GM23338 (cell line): ENCODE data around the gene PPP1R3A. TPM values are rescaled to one million over a fixed set of nuclear protein-coding genes. Genes with fewer than 3 reads are reported as not detected.

Experiments
- ATAC-seq: fragments of 200-7000 bp; cut with Tn5 transposase; 3 replicates; pipeline ENCODE4 v1.9.1; 2020
- DNase-seq: peaks from one replicate; pipeline ENCODE4 v3.0.0-alpha.2; 2015; ENCODE audit warnings: low spot score
- H2AFZ ChIP-seq: fragments of 200-600 bp; sonication (generic); 2 replicates; pipeline ENCODE4 v1.8.0; 2016; ENCODE audit warnings: antibody characterized with exemption, mild to moderate bottlenecking, moderate library complexity
- H3F3A ChIP-seq: fragments of 200-600 bp; sonication (generic); replicated peaks from 2 replicates; pipeline ENCODE4 v1.8.0; 2017; ENCODE audit warnings: antibody characterized with exemption, mixed run types, low read depth
- H3K27ac ChIP-seq: fragments of 200-600 bp; sonication (generic); 2 replicates; pipeline ENCODE4 v1.6.1; 2016; ENCODE audit warnings: low read depth
- H3K27me3 ChIP-seq: fragments of 200-600 bp; sonication (generic); 2 replicates; pipeline ENCODE4 v1.8.0; 2016; ENCODE audit warnings: mild to moderate bottlenecking, mixed run types, moderate library complexity; ENCODE audit not compliant: insufficient read depth
- H3K36me3 ChIP-seq: fragments of 200-600 bp; sonication (generic); 2 replicates; pipeline ENCODE4 v1.8.0; 2016; ENCODE audit warnings: mild to moderate bottlenecking; ENCODE audit not compliant: insufficient read depth
- H3K4me1 ChIP-seq: fragments of 200-600 bp; sonication (generic); 2 replicates; pipeline ENCODE4 v1.8.0; 2016; ENCODE audit warnings: mild to moderate bottlenecking, moderate library complexity; ENCODE audit not compliant: insufficient read depth
- H3K4me2 ChIP-seq: fragments of 200-600 bp; sonication (generic); 2 replicates; pipeline ENCODE4 v1.7.1; 2017; ENCODE audit warnings: mixed run types
- H3K4me3 ChIP-seq: fragments of 200-600 bp; sonication (generic); 2 replicates; pipeline ENCODE4 v1.6.1; 2016; ENCODE audit warnings: mixed run types
- H3K79me2 ChIP-seq: fragments of 200-600 bp; sonication (generic); replicated peaks from 2 replicates; pipeline ENCODE4 v1.8.0; 2017; ENCODE audit warnings: mild to moderate bottlenecking; ENCODE audit not compliant: insufficient read depth
- H3K9me2 ChIP-seq: fragments of 200-600 bp; sonication (generic); 2 replicates; pipeline ENCODE4 v1.8.0; 2017; ENCODE audit not compliant: insufficient read depth
- H4K20me1 ChIP-seq: fragments of 200-600 bp; sonication (generic); replicated peaks from 2 replicates; pipeline ENCODE4 v1.8.0; 2017; ENCODE audit warnings: mild to moderate bottlenecking; ENCODE audit not compliant: insufficient read depth
- H3K27ac Mint-ChIP-seq: 2 replicates; pipeline ENCODE4 v1.8.0; 2020; ENCODE audit warnings: inconsistent platforms, mild to moderate bottlenecking, moderate library complexity, mixed read lengths
- H3K27me3 Mint-ChIP-seq: 3 replicates; pipeline ENCODE4 v1.8.0; 2022; ENCODE audit warnings: low read depth, mild to moderate bottlenecking, moderate library complexity, mixed read lengths, inconsistent platforms; ENCODE audit not compliant: insufficient read depth, poor library complexity
- H3K36me3 Mint-ChIP-seq: 3 replicates; pipeline ENCODE4 v1.8.0; 2021; ENCODE audit warnings: low read depth, mild to moderate bottlenecking, inconsistent platforms, moderate library complexity, mixed read lengths
- H3K4me1 Mint-ChIP-seq: 3 replicates; pipeline ENCODE4 v1.8.0; 2020; ENCODE audit warnings: mild to moderate bottlenecking, inconsistent platforms, mixed read lengths
- H3K4me3 Mint-ChIP-seq: 3 replicates; pipeline ENCODE4 v1.8.0; 2021; ENCODE audit warnings: moderate library complexity, mild to moderate bottlenecking, inconsistent platforms, mixed read lengths
- H3K9me3 Mint-ChIP-seq: 3 replicates; pipeline ENCODE4 v1.8.0; 2020; ENCODE audit warnings: moderate library complexity, mild to moderate bottlenecking, inconsistent platforms, mixed read lengths
- CREB1 ChIP-seq: fragments of 250-450 bp; sonication (Bioruptor Pico); IDR thresholded peaks from 2 replicates; pipeline ENCODE4 v1.5.0; 2020; ENCODE audit warnings: low read depth, mild to moderate bottlenecking, moderate library complexity
- EZH2 ChIP-seq: fragments of 200-600 bp; sonication (generic); IDR thresholded peaks from one replicate; pipeline ENCODE4 v1.8.0; 2017; ENCODE audit warnings: antibody characterized with exemption, mild to moderate bottlenecking, low read depth; ENCODE audit not compliant: unreplicated experiment
- EZH2phosphoT487 ChIP-seq: fragments of 200-600 bp; sonication (generic); IDR thresholded peaks from one replicate; pipeline ENCODE4 v1.8.1; 2018; ENCODE audit warnings: antibody characterized with exemption; ENCODE audit not compliant: unreplicated experiment
- JUNB ChIP-seq: IDR thresholded peaks from one replicate; pipeline ENCODE4 v1.6.1; 2016; ENCODE audit warnings: antibody characterized with exemption; ENCODE audit not compliant: unreplicated experiment
- NANOG ChIP-seq: IDR thresholded peaks from 2 replicates; pipeline ENCODE4 v1.6.1; 2016; ENCODE audit warnings: antibody characterized with exemption, borderline replicate concordance
- POLR2AphosphoS5 ChIP-seq: IDR thresholded peaks from 2 replicates; pipeline ENCODE4 v1.6.1; 2016; ENCODE audit warnings: antibody characterized with exemption, low read depth
- STAT1 ChIP-seq: IDR thresholded peaks from one replicate; pipeline ENCODE4 v1.6.1; 2016; ENCODE audit warnings: antibody characterized with exemption; ENCODE audit not compliant: unreplicated experiment
- ZNF114 ChIP-seq: fragments of 250-450 bp; sonication (Bioruptor Pico); IDR thresholded peaks from 2 replicates; pipeline ENCODE4 v1.5.0; 2020; ENCODE audit warnings: mild to moderate bottlenecking, moderate library complexity
- ZNF331 ChIP-seq: fragments of 250-450 bp; sonication (Bioruptor Pico); IDR thresholded peaks from 2 replicates; pipeline ENCODE4 v1.5.0; 2020; ENCODE audit warnings: low read depth, mild to moderate bottlenecking, moderate library complexity
- polyA plus RNA-seq: library from polyadenylated mRNA; unstranded; fragments of >200 nt; fragmentation: Nextera tagmentation; extraction: Ambion mirVana; gene quantifications from 2 replicates; pipeline ENCODE4 v1.2.1, GENCODE V29; 2016
- total RNA-seq: library from RNA; depleted of rRNA; stranded (reverse); fragments of >200 nt; shearing (Covaris generic); gene quantifications from 2 replicates; pipeline ENCODE4 v1.2.3, GENCODE V29; 2014
- TF ChIP-seq, protein P1 (sequence below): IDR thresholded peaks from one replicate; pipeline ENCODE4 v1.6.1; 2018; ENCODE audit warnings: antibody characterized with exemption; ENCODE audit not compliant: unreplicated experiment
- TF ChIP-seq, protein P2 (sequence below): fragments of 250-450 bp; sonication (Bioruptor Pico); IDR thresholded peaks from 2 replicates; pipeline ENCODE4 v1.5.0; 2020; ENCODE audit warnings: mild to moderate bottlenecking, moderate library complexity

The PPP1R3A gene
- total and polyA plus RNA-seq, 2 experiments from 2014 or later = 0.28 TPM; not detected in 1

DNA sequence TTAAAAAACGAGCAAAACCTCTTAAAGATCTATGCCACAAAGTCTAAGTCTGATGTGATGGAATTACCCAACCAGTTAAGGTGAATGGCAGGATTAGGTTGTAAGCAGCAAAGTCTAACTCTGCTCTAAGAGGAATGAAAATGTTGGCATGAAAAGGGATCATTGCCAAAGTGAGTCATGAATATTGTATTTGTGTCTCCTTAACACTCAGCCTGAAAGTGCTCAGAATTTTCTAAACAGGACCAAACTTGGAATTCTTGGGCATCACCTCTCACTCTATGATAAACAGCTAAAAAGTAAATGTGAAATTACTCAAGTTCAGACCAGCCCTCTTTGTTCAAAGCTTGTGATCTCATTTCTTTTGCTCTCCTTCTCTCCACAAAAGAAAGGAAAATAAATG is 27.0 kb downstream of the PPP1R3A start (continued):
- TF ChIP-seq JUNB (no peak), POLR2AphosphoS5 (no peak), EZH2 (no peak), STAT1 (no peak), NANOG (no peak), ZNF331 (CRISPR knock-in tag) (no peak), ZNF114 (CRISPR knock-in tag) (no peak), EZH2phosphoT487 (no peak)
- TF ChIP-seq, protein P1, sequence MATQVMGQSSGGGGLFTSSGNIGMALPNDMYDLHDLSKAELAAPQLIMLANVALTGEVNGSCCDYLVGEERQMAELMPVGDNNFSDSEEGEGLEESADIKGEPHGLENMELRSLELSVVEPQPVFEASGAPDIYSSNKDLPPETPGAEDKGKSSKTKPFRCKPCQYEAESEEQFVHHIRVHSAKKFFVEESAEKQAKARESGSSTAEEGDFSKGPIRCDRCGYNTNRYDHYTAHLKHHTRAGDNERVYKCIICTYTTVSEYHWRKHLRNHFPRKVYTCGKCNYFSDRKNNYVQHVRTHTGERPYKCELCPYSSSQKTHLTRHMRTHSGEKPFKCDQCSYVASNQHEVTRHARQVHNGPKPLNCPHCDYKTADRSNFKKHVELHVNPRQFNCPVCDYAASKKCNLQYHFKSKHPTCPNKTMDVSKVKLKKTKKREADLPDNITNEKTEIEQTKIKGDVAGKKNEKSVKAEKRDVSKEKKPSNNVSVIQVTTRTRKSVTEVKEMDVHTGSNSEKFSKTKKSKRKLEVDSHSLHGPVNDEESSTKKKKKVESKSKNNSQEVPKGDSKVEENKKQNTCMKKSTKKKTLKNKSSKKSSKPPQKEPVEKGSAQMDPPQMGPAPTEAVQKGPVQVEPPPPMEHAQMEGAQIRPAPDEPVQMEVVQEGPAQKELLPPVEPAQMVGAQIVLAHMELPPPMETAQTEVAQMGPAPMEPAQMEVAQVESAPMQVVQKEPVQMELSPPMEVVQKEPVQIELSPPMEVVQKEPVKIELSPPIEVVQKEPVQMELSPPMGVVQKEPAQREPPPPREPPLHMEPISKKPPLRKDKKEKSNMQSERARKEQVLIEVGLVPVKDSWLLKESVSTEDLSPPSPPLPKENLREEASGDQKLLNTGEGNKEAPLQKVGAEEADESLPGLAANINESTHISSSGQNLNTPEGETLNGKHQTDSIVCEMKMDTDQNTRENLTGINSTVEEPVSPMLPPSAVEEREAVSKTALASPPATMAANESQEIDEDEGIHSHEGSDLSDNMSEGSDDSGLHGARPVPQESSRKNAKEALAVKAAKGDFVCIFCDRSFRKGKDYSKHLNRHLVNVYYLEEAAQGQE = no peak

DNA sequence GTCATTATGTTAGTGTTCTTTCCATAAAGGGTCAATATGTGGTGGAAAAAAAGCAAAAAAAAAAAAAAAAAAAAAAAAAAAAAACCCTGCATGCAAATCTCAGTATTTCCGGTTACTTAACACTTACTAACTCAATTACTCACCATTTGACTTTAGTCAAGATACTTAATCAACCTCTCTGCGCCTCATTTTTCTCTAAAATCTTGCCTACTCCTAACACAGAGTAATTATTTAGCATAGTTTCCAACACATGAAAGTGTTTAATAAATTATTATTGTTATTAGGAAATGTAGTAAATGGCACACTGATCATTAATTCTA is 27.8 kb downstream of the PPP1R3A start:
- H3K36me3 ChIP-seq = no peaks in the 10 kb centered on the region
- Mint-ChIP-seq H3K36me3 (no peaks in the 10 kb centered on the region), H3K27me3 (no peaks in the 10 kb centered on the region), H3K4me1 (no peaks in the 10 kb centered on the region), H3K4me3 (no peak overlapping the region), H3K27ac (no peak overlapping the region), H3K9me3 (peaks cover 3% of the 10 kb centered on the region; the same call in 2 of the 3 replicates)
- no peaks in the 10 kb centered on the region for H3F3A ChIP-seq
- H3K79me2 ChIP-seq = no peaks in the 10 kb centered on the region
- no peaks in the 10 kb centered on the region for H3K27me3 ChIP-seq
- ATAC-seq (no peak), DNase-seq (no peak)
- no peaks in the 10 kb centered on the region; the same call in 1 of the 2 replicates for H3K9me2 ChIP-seq
- H3K4me3 ChIP-seq = no peak overlapping the region
- no peaks in the 10 kb centered on the region for H4K20me1 ChIP-seq
- no peak overlapping the region for H2AFZ ChIP-seq
- H3K4me1 ChIP-seq = no peaks in the 10 kb centered on the region
- H3K4me2 ChIP-seq = no peak overlapping the region
- no peak overlapping the region for H3K27ac ChIP-seq
- TF ChIP-seq ZNF114 (CRISPR knock-in tag) (no peak), NANOG (no peak), CREB1 (CRISPR knock-in tag) (no peak), ZNF331 (CRISPR knock-in tag) (no peak), POLR2AphosphoS5 (no peak), EZH2phosphoT487 (no peak), EZH2 (no peak), STAT1 (no peak)
- TF ChIP-seq, protein P1 = no peak
- TF ChIP-seq, protein P2, sequence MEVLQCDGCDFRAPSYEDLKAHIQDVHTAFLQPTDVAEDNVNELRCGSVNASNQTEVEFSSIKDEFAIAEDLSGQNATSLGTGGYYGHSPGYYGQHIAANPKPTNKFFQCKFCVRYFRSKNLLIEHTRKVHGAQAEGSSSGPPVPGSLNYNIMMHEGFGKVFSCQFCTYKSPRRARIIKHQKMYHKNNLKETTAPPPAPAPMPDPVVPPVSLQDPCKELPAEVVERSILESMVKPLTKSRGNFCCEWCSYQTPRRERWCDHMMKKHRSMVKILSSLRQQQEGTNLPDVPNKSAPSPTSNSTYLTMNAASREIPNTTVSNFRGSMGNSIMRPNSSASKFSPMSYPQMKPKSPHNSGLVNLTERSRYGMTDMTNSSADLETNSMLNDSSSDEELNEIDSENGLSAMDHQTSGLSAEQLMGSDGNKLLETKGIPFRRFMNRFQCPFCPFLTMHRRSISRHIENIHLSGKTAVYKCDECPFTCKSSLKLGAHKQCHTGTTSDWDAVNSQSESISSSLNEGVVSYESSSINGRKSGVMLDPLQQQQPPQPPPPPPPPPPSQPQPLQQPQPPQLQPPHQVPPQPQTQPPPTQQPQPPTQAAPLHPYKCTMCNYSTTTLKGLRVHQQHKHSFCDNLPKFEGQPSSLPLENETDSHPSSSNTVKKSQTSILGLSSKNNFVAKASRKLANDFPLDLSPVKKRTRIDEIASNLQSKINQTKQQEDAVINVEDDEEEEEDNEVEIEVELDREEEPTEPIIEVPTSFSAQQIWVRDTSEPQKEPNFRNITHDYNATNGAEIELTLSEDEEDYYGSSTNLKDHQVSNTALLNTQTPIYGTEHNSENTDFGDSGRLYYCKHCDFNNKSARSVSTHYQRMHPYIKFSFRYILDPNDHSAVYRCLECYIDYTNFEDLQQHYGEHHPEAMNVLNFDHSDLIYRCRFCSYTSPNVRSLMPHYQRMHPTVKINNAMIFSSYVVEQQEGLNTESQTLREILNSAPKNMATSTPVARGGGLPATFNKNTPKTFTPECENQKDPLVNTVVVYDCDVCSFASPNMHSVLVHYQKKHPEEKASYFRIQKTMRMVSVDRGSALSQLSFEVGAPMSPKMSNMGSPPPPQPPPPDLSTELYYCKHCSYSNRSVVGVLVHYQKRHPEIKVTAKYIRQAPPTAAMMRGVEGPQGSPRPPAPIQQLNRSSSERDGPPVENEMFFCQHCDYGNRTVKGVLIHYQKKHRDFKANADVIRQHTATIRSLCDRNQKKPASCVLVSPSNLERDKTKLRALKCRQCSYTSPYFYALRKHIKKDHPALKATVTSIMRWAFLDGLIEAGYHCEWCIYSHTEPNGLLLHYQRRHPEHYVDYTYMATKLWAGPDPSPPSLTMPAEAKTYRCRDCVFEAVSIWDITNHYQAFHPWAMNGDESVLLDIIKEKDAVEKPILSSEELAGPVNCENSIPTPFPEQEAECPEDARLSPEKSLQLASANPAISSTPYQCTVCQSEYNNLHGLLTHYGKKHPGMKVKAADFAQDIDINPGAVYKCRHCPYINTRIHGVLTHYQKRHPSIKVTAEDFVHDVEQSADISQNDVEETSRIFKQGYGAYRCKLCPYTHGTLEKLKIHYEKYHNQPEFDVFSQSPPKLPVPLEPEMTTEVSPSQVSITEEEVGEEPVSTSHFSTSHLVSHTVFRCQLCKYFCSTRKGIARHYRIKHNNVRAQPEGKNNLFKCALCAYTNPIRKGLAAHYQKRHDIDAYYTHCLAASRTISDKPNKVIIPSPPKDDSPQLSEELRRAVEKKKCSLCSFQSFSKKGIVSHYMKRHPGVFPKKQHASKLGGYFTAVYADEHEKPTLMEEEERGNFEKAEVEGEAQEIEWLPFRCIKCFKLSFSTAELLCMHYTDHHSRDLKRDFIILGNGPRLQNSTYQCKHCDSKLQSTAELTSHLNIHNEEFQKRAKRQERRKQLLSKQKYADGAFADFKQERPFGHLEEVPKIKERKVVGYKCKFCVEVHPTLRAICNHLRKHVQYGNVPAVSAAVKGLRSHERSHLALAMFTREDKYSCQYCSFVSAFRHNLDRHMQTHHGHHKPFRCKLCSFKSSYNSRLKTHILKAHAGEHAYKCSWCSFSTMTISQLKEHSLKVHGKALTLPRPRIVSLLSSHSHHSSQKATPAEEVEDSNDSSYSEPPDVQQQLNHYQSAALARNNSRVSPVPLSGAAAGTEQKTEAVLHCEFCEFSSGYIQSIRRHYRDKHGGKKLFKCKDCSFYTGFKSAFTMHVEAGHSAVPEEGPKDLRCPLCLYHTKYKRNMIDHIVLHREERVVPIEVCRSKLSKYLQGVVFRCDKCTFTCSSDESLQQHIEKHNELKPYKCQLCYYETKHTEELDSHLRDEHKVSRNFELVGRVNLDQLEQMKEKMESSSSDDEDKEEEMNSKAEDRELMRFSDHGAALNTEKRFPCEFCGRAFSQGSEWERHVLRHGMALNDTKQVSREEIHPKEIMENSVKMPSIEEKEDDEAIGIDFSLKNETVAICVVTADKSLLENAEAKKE (CRISPR knock-in tag) = no peak
